SK-N-SH treated with all-trans-retinoic acid at 6 μM for 48 hours (cell line): Measurements from ENCODE around the gene AHRR.

Experiments
- ATAC-seq: fragments of 200-7000 bp; cut with Tn5 transposase; 3 replicates; pipeline ENCODE4 v1.9.1; 2020; ENCODE audit warnings: mild to moderate bottlenecking, moderate library complexity
- ARNTL ChIP-seq: fragments of 450-650 bp; formaldehyde crosslinking; IDR thresholded peaks from 2 replicates; pipeline ENCODE4 v1.5.0; 2020; ENCODE audit warnings: low read depth, mild to moderate bottlenecking, moderate library complexity, borderline replicate concordance
- BACH2 ChIP-seq: fragments of 250-450 bp; sonication (Bioruptor Pico); IDR thresholded peaks from 2 replicates; pipeline ENCODE4 v1.9.0; 2021; ENCODE audit warnings: mild to moderate bottlenecking, borderline replicate concordance
- CREB5 ChIP-seq: fragments of 250-450 bp; sonication (Bioruptor Pico); IDR thresholded peaks from 2 replicates; pipeline ENCODE4 v1.5.1; 2020; ENCODE audit warnings: low read depth, mild to moderate bottlenecking, moderate library complexity
- CSDC2 ChIP-seq: fragments of 250-450 bp; sonication (Bioruptor Pico); IDR thresholded peaks from 2 replicates; pipeline ENCODE4 v1.5.0; 2020; ENCODE audit warnings: mild to moderate bottlenecking, moderate library complexity
- CSRNP3 ChIP-seq: fragments of 250-450 bp; sonication (Bioruptor Pico); IDR thresholded peaks from 2 replicates; pipeline ENCODE4 v1.5.1; 2021; ENCODE audit warnings: mild to moderate bottlenecking, moderate library complexity
- ESRRG ChIP-seq: fragments of 250-450 bp; sonication (Bioruptor Pico); IDR thresholded peaks from 2 replicates; pipeline ENCODE4 v1.6.1; 2021; ENCODE audit warnings: mild to moderate bottlenecking
- GLIS3 ChIP-seq: fragments of 250-450 bp; sonication (Bioruptor Pico); IDR thresholded peaks from 2 replicates; pipeline ENCODE4 v1.5.0; 2020; ENCODE audit warnings: mild to moderate bottlenecking, moderate library complexity
- ISL1 ChIP-seq: fragments of 250-450 bp; sonication (Bioruptor Pico); IDR thresholded peaks from 2 replicates; pipeline ENCODE4 v2.1.2; 2022; ENCODE audit warnings: mild to moderate bottlenecking, moderate library complexity
- OSR1 ChIP-seq: fragments of 250-450 bp; sonication (Bioruptor Pico); IDR thresholded peaks from 2 replicates; pipeline ENCODE4 v1.8.0; 2022; ENCODE audit warnings: moderate library complexity, mild to moderate bottlenecking, inconsistent platforms
- PPARA ChIP-seq: fragments of 250-450 bp; sonication (Bioruptor Pico); IDR thresholded peaks from 2 replicates; pipeline ENCODE4 v1.5.0; 2020; ENCODE audit warnings: mild to moderate bottlenecking, borderline replicate concordance
- RARB ChIP-seq: fragments of 250-450 bp; sonication (Bioruptor Pico); IDR thresholded peaks from 2 replicates; pipeline ENCODE4 v1.8.0; 2021; ENCODE audit warnings: mild to moderate bottlenecking, moderate library complexity
- SNAI2 ChIP-seq: fragments of 250-450 bp; sonication (Bioruptor Pico); IDR thresholded peaks from 2 replicates; pipeline ENCODE4 v1.5.0; 2020; ENCODE audit warnings: mild to moderate bottlenecking, moderate library complexity
- TCF4 ChIP-seq: fragments of 250-450 bp; sonication (Bioruptor Pico); IDR thresholded peaks from 2 replicates; pipeline ENCODE4 v1.8.0; 2021; ENCODE audit warnings: mild to moderate bottlenecking, moderate library complexity, borderline replicate concordance
- TOX ChIP-seq: fragments of 250-450 bp; sonication (Bioruptor Pico); IDR thresholded peaks from 2 replicates; pipeline ENCODE4 v1.8.0; 2021; ENCODE audit warnings: mild to moderate bottlenecking, moderate library complexity, borderline replicate concordance
- ZC3H10 ChIP-seq: fragments of 250-450 bp; sonication (Bioruptor Pico); IDR thresholded peaks from 2 replicates; pipeline ENCODE4 v1.5.1; 2021; ENCODE audit warnings: mild to moderate bottlenecking, moderate library complexity
- ZFP3 ChIP-seq: fragments of 250-450 bp; sonication (Bioruptor Pico); IDR thresholded peaks from 2 replicates; pipeline ENCODE4 v1.5.0; 2020; ENCODE audit warnings: mild to moderate bottlenecking, moderate library complexity
- ZFP30 ChIP-seq: fragments of 450-650 bp; formaldehyde crosslinking; IDR thresholded peaks from 2 replicates; pipeline ENCODE4 v1.5.0; 2022; ENCODE audit warnings: mild to moderate bottlenecking, moderate library complexity
- ZNF565 ChIP-seq: fragments of 450-650 bp; formaldehyde crosslinking; conservative IDR thresholded peaks from 2 replicates; pipeline ENCODE4 v1.5.0; 2020; ENCODE audit warnings: low read depth, mild to moderate bottlenecking, moderate library complexity
- ZNF70 ChIP-seq: fragments of 450-650 bp; formaldehyde crosslinking; IDR thresholded peaks from 2 replicates; pipeline ENCODE4 v1.5.0; 2020; ENCODE audit warnings: mild to moderate bottlenecking, moderate library complexity
- TF ChIP-seq, protein P1 (sequence below): fragments of 250-450 bp; sonication (Bioruptor Pico); IDR thresholded peaks from 2 replicates; pipeline ENCODE4 v1.8.0; 2021; ENCODE audit warnings: low read depth, mild to moderate bottlenecking, moderate library complexity, borderline replicate concordance
- TF ChIP-seq, protein P2 (sequence below): fragments of 250-450 bp; sonication (Bioruptor Pico); IDR thresholded peaks from 2 replicates; pipeline ENCODE4 v1.8.0; 2020; ENCODE audit warnings: mild to moderate bottlenecking, moderate library complexity, borderline replicate concordance

Gene AHRR

GRCh38 chr5:354581-355378 is 33.3 kb downstream of the AHRR start:
- no peak for TF ChIP-seq ZFP3 (CRISPR knock-in tag)
- no peak for TF ChIP-seq ZNF70 (CRISPR knock-in tag)
- no peak for TF ChIP-seq ZC3H10 (CRISPR knock-in tag)
- TF ChIP-seq ARNTL (CRISPR knock-in tag), result no peak
- TF ChIP-seq, protein P1, sequence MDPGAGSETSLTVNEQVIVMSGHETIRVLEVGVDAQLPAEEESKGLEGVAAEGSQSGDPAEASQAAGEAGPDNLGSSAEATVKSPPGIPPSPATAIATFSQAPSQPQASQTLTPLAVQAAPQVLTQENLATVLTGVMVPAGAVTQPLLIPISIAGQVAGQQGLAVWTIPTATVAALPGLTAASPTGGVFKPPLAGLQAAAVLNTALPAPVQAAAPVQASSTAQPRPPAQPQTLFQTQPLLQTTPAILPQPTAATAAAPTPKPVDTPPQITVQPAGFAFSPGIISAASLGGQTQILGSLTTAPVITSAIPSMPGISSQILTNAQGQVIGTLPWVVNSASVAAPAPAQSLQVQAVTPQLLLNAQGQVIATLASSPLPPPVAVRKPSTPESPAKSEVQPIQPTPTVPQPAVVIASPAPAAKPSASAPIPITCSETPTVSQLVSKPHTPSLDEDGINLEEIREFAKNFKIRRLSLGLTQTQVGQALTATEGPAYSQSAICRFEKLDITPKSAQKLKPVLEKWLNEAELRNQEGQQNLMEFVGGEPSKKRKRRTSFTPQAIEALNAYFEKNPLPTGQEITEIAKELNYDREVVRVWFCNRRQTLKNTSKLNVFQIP (CRISPR knock-in tag), result no peak
- TF ChIP-seq ISL1 (CRISPR knock-in tag), result no peak
- no peak for TF ChIP-seq OSR1 (CRISPR knock-in tag)
- TF ChIP-seq, protein P2, sequence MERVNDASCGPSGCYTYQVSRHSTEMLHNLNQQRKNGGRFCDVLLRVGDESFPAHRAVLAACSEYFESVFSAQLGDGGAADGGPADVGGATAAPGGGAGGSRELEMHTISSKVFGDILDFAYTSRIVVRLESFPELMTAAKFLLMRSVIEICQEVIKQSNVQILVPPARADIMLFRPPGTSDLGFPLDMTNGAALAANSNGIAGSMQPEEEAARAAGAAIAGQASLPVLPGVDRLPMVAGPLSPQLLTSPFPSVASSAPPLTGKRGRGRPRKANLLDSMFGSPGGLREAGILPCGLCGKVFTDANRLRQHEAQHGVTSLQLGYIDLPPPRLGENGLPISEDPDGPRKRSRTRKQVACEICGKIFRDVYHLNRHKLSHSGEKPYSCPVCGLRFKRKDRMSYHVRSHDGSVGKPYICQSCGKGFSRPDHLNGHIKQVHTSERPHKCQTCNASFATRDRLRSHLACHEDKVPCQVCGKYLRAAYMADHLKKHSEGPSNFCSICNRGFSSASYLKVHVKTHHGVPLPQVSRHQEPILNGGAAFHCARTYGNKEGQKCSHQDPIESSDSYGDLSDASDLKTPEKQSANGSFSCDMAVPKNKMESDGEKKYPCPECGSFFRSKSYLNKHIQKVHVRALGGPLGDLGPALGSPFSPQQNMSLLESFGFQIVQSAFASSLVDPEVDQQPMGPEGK (CRISPR knock-in tag), result no peak
- no peak for TF ChIP-seq SNAI2
- no peak for TF ChIP-seq ZFP30
- no peak for ATAC-seq

DNA sequence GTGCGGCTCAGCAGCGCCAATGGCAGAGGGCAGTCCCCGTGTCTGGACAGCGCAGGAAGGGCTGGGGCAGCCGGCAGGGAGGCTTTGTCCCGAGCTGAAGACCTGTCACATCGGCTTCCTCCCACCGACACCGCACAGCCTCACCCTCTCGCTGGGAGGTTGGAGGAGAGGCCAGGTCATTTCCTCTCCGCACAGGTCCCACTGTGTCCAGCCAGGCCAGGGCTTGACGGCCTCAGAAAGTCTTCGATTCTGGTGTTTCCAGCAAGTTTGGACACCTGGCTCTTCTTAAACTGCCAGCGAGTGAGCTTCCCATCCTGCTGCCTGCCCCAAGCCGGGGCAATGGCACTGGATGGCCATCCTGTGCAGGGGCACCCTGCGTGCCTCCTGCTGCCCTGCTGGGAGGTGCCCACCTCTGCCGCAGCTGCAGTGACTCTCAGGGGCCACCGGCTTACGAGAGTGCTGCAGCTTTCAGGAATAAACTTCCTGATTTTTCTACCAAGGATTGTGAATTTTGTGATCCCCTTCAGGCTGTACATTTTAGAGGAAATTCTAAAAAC is 33.9 kb downstream of the AHRR start:
- no peak for TF ChIP-seq PPARA (CRISPR knock-in tag)
- TF ChIP-seq TCF4 (CRISPR knock-in tag), result no peak
- TF ChIP-seq ISL1 (CRISPR knock-in tag), result no peak
- no peak for TF ChIP-seq CREB5 (CRISPR knock-in tag)
- TF ChIP-seq RARB, result no peak
- TF ChIP-seq OSR1 (CRISPR knock-in tag), result no peak
- TF ChIP-seq TOX, result no peak
- TF ChIP-seq GLIS3 (CRISPR knock-in tag), result no peak
- no peak for TF ChIP-seq ESRRG (CRISPR knock-in tag)
- no peak for TF ChIP-seq ZNF565 (CRISPR knock-in tag)
- no peak for TF ChIP-seq ZNF70 (CRISPR knock-in tag)
- TF ChIP-seq BACH2 (CRISPR knock-in tag), result no peak
- no peak for TF ChIP-seq CSRNP3 (CRISPR knock-in tag)
- TF ChIP-seq ZFP30, result no peak
- no peak for TF ChIP-seq CSDC2
- TF ChIP-seq ARNTL (CRISPR knock-in tag), result no peak
- TF ChIP-seq ZFP3 (CRISPR knock-in tag), result no peak
- no peak for TF ChIP-seq SNAI2
- TF ChIP-seq, protein P1 (CRISPR knock-in tag), result no peak
- TF ChIP-seq, protein P2 (CRISPR knock-in tag), result no peak
- ATAC-seq, result no peak
